Epithelial cell of proximal tubule (primary cell): ENCODE data around the gene IL20RA. TPM values are rescaled to one million over a fixed set of nuclear protein-coding genes. Genes with fewer than 3 reads are reported as not detected.
A peak's percentile ranks its signal among the peaks of the same experiment; 100 is the strongest.

ENCODE experiments used
- DNase-seq: peaks from one replicate; pipeline ENCODE4 v3.0.0-alpha.2; 2011; ENCODE audit warnings: low read depth
- H3K4me3 ChIP-seq: 2 replicates; pipeline ENCODE4 v1.5.1; 2011; ENCODE audit warnings: low read depth, mild to moderate bottlenecking, low read length
- total RNA-seq: library from RNA; depleted of rRNA; stranded (reverse); fragments of >200 nt; gene quantifications from 2 replicates; pipeline ENCODE4 v1.2.3, GENCODE V29; 2015
- TF ChIP-seq, protein P1 (sequence below): conservative IDR thresholded peaks from 2 replicates; pipeline ENCODE4 v1.5.1; 2012; ENCODE audit warnings: low read depth, mild to moderate bottlenecking, low read length

The IL20RA gene
- total RNA-seq, 1 donor from 2014 or later: not detected

DNA sequence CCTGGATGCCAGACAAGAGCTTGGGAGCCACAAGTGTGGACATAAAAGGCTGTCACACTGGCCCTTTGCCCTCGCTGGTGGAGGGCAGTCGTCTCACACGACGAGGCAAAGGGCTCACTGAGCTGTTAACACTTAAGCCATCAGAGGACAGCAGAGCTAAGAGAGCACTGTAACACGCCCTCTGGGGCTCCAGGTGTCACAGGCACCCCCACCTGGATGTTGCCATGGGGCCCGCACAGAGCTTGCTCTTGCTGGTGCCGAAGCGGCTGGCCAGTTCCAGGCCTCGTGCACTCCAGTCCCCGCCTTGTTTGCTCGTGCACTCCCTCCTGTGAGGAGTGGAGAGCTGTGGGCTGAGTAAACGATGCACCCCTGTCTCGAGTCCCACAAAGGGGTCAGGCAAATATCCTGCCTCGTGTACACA, 85.3 kb downstream of the IL20RA start:
- DNase-seq: no peak
- TF ChIP-seq, protein P1, sequence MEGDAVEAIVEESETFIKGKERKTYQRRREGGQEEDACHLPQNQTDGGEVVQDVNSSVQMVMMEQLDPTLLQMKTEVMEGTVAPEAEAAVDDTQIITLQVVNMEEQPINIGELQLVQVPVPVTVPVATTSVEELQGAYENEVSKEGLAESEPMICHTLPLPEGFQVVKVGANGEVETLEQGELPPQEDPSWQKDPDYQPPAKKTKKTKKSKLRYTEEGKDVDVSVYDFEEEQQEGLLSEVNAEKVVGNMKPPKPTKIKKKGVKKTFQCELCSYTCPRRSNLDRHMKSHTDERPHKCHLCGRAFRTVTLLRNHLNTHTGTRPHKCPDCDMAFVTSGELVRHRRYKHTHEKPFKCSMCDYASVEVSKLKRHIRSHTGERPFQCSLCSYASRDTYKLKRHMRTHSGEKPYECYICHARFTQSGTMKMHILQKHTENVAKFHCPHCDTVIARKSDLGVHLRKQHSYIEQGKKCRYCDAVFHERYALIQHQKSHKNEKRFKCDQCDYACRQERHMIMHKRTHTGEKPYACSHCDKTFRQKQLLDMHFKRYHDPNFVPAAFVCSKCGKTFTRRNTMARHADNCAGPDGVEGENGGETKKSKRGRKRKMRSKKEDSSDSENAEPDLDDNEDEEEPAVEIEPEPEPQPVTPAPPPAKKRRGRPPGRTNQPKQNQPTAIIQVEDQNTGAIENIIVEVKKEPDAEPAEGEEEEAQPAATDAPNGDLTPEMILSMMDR: no peak
- H3K4me3 ChIP-seq: no peak overlapping the region

DNA sequence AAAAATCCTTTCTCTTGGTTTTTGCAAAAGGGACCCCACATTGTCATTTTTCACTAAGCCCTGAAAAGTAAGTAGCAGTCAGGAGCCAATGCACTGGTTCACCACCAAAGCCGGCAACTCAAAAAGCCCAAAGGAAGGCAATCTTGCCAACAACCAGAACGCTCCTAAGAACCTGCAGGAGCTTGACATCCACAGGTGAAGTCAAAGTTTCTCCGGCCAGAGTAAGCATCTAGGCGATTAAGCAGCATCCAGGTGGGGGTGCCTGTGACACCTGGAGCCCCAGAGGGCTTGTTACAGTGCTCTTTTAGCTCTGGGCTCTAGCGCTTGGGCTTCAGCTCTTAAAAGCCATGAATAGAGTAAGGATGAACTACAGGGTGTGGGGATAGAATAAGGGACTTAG, 86.6 kb downstream of the IL20RA start:
- DNase-seq: no peak
- H3K4me3 ChIP-seq: no peak overlapping the region
- TF ChIP-seq, protein P1: no peak

- H3K4me3 ChIP-seq: no peak overlapping the region
- no peak for DNase-seq
- TF ChIP-seq, protein P1: peak; percentile 3
These were observed 87.9 kb downstream of the IL20RA start for GRCh38 chr6:136956590-136957544.

GRCh38 chr6:136955123-136955522, 89.6 kb downstream of the IL20RA start:
- DNase-seq: no peak
- no peak overlapping the region for H3K4me3 ChIP-seq
- TF ChIP-seq, protein P1: no peak

DNA sequence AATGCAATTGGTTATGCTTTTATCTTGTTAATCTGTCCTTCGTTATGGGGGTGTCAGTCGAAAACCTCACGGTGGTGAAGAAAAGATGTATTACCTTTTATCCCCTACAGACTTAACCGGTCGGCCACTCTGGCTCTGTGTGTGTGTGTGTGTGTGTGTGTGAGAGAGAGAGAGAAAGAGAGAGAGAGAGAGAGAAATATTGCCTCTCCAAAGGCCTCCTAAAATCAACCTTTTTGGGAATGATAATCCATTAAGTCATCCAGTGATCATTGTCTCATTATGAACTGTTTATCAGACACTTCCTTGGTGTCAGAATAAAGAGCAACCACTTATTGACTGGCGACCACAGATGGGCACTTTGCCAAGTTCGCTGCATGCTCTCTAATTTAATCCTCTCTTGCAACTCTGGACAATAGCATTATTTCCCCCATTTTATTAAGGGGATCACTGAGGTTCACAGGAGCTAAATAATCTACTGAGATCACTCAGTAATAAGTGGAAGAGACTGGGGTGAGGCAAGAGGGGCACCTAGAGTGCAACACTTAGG, 92.0 kb downstream of the IL20RA start:
- DNase-seq: no peak
- no peak overlapping the region for H3K4me3 ChIP-seq
- TF ChIP-seq, protein P1: no peak

- DNase-seq: no peak
- TF ChIP-seq, protein P1: no peak
- H3K4me3 ChIP-seq: no peak overlapping the region
These were observed 94.2 kb downstream of the IL20RA start for GRCh38 chr6:136950436-136951126.

Other genes with a start within 250 kb of the IL20RA start
- gene PEX7, start 222.4 kb downstream of the IL20RA start, total RNA-seq: 9.1 and 12.5 TPM in 2 replicates
- gene SLC35D3, start 122.7 kb downstream of the IL20RA start, total RNA-seq: not detected in 2 replicates
- gene IL22RA2, start 128.7 kb upstream of the IL20RA start, total RNA-seq: not detected in 2 replicates
- gene IFNGR1, start 174.4 kb upstream of the IL20RA start, total RNA-seq: 27.2 and 31.5 TPM in 2 replicates